ENCODE data around the gene TIAM2.
A peak's percentile ranks its signal among the peaks of the same experiment; 100 is the strongest.

Gene TIAM2

GRCh38 chr6:155263373-155264063 is 268.4 kb downstream of the TIAM2 start, which contains the start of gene CLDN20:
Gene CLDN20 (plus strand): TSS chr6:155264013. CDS start chr6:155275720, 11,707 bp downstream.
- DNase-seq (ENCODE audit: low spot score): no peak

DNA sequence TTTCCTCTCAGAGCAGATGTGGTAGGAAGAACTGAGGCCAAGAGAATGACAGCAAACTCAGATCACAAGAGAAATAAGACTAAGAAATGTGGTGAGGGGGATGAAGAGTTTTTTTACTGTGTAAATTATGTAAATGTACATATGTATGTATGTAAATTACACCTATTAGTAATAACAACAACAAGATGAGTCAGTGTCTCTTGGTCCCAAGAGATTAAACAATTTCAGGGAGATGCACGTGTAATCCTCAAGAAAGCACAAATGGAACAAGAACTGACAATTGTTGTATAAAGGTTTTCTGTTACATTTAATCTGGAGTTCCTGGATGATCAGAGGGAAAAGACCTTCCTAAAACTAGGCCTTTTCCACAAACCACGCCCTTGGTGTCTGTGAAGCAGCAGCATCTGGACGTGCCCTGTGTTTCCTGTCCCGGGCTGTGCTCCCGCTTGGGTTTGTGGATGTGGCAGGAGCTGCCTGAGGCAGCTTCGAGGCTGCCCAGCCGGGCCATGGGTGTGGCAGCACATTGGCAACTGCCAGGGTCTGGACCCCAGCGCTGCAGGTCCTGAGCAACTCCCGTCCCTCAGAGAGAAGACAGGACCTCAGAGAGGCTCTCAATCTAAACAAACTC is 269.7 kb downstream of the TIAM2 start:
- DNase-seq (ENCODE audit: low spot score): no peak

DNA sequence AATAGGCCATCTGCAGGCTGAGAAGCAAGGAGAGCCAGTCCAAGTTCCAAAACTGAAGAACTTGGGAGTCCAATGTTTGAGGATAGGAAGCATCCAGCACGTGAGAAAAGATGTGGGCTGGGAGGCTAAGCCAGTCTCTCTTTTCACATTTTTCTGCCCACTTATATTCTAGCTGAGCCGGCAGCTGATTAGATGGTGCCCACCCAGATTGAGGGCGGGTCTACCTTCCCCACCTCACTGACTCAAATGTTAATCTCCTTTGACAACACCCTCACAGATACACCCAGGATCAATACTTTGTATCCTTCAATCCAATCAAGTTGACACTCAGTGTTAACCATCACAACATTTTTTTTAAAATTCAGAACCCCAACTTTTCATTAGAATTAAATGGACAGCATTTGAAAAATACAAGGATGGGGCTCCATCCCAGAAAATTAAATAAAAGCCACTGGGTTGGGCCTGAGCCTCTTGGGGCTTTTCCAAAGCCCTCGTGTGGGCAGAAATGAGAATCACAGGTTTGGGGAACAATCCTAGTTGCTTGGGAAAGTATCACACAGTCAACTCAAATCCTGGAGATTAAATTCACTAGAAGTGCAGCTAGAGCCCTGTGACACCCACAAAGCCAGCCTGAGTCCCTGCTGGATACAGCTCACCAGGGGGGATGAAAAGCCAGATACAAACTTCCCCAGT is 270.9 kb downstream of the TIAM2 start:
- DNase-seq (ENCODE audit: low spot score): no peak

DNA sequence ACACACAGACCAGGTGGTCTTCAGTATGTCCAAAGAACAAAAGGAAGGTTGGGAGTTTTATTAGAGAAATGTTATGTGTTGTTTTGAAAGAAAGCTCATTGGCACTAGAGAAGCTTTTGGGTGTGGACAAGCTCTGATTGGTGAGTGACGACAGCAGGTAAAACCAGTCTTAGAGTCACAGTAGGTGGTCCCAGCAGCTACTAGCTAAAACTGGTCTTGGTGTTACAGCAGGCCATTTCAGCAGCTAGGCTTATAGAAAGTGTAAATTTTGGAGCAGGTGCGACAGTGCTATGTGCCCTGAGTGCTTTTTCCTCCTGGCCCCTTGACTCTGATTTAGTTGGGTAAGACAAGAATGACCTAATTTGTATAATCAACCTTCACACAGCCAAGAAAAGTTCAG is 272.3 kb downstream of the TIAM2 start:
- no peak for DNase-seq (ENCODE audit: low spot score)

- peak; percentile 14 for DNase-seq (ENCODE audit: low spot score)
These were observed 273.2 kb downstream of the TIAM2 start for GRCh38 chr6:155268088-155268867.

GRCh38 chr6:155269765-155270164 is 274.6 kb downstream of the TIAM2 start:
- DNase-seq (ENCODE audit: low spot score): no peak

DNA sequence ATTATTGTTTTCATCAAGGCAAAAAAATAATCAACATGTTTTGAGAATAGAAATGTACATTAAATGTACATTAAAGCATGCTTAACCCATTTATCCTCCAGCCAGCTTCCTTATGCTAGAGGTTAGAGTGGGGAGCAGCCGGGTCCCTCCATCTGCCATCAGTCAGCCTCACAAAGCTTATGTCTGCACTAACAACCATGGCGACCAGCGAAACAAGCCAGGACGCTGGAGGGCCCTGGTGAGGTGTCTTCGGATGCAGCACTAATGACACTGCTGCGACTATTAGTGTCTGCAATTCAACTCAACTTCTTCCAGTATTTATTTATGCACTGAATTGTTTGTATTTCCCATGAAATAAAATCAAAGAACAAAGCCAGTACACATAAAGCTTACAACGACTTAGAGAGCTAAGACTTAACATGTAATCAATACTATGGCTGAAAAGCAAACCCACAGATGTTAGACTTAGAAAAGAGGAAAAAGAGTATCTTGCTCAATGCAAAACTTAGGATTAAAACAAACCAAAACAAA is 275.5 kb downstream of the TIAM2 start:
- no peak for DNase-seq (ENCODE audit: low spot score)

DNA sequence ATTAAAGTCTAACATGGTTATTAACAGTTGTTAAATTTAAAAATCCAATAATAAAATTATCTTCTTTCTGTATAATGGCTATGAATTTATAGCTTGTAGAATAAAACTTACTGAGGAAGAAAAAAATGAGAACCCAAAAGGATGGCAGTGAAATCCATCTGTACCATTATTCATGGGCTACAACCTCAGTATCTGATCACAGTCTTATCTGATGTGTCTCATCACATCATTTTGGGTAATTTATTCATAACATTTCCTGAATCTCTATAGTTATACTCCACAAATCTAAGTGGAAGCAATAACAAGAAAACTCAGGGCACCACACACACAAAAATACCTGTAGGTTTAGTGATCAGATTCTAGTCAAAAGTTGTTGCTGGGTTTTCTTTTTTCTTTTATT is 276.0 kb downstream of the TIAM2 start:
- DNase-seq (ENCODE audit: low spot score): no peak

DNA sequence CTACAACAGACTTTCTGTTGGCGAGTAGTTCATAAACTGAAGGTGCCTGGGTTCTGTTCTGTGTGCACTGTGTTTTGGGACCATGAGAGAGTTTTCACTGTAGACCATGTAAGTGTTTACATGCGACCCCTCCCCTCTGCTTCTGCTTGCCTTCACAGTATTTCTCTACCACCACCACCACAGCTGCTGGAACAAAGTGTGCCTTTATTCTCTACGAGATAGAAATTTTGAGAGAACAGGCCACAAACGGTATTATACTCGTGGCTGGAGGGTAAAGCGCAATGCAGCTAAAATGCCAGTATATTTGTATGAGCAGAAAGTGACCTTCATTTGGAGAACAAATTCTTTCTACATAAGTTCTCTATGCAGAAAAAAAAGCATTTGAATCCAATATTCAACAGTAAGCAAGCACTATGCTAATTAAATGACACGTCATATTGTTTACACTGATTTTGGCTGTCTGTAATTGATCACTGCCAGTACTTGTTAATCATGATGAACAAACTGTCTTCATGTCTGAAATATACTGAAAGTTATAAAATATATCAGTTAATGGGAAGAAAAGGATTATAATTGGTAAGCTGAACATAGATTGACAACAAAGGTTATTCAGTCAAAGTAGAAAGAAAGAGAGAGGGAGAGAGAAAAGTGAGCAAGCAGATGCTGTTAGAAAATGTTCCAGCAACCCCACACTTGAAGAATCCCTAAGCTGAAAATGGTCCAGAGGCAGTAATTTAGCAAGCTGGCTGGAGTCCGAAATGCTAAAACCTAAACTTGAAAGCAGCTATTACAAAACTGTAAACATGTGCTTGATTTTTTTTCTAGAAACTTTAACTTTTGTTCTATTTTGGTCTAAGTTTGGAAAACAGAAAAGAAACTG is 277.5 kb downstream of the TIAM2 start:
- no peak for DNase-seq (ENCODE audit: low spot score)

DNA sequence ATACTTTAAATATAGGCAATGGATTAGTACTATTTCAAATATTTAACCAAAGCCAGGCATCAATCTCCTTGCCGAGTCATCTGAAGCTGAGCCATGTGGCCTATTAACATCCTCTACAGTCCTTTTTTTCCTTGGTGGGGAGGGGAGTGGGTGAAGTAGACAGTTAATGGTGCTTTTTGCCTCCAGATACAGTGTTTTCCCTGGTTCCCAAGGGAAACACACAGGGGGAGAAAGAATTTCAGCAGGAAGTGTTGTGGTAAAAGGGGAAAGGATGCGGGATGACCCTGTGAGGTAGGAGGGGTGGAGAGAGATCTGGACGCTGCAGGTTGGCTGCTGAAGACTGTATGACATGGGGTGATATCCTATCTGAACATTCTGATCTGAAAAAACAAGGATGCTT is 278.3 kb downstream of the TIAM2 start:
- DNase-seq (ENCODE audit: low spot score): peak; percentile 21

DNA sequence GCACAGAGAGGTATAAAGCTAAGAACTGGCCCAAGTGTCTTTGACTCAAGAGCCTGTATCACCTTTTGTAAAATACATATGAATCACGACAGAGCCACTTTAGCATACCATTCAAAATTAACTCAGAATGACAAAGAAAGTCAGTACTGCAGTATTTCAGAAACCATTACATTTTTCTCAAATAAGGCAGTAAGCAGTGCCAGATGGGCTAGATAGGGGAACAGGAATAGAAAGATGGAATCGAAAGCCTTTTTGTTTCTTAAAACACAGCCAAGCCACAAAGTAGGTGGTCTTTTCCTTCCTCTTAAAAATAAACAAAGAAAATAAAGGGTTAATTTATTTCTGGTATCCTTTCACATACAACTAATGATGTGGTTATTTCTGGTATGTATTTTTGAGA is 279.0 kb downstream of the TIAM2 start:
- no peak for DNase-seq (ENCODE audit: low spot score)

DNA sequence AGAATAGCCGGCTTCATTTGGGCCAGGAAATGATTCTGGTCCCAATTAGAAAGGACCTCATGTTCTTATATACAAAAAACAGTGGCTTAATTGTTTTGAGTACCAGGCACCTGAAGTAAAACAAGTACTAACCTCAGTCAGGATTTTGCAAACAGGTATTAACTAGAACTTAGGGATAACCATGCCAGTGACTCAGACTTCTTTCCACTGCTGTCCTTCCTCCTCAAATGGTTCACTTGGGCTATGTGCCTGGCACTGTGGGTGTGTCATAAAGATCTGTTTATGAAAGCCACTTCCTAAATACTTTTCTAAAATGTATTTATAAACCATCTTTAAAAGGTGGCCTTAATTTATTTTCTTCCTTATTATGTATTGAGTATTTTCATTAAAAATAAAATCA is 279.4 kb downstream of the TIAM2 start:
- no peak for DNase-seq (ENCODE audit: low spot score)

GRCh38 chr6:155275808-155276480 is 280.8 kb downstream of the TIAM2 start:
- DNase-seq (ENCODE audit: low spot score): no peak

- no peak for DNase-seq (ENCODE audit: low spot score)
These were observed 281.5 kb downstream of the TIAM2 start for GRCh38 chr6:155276638-155277037.

DNA sequence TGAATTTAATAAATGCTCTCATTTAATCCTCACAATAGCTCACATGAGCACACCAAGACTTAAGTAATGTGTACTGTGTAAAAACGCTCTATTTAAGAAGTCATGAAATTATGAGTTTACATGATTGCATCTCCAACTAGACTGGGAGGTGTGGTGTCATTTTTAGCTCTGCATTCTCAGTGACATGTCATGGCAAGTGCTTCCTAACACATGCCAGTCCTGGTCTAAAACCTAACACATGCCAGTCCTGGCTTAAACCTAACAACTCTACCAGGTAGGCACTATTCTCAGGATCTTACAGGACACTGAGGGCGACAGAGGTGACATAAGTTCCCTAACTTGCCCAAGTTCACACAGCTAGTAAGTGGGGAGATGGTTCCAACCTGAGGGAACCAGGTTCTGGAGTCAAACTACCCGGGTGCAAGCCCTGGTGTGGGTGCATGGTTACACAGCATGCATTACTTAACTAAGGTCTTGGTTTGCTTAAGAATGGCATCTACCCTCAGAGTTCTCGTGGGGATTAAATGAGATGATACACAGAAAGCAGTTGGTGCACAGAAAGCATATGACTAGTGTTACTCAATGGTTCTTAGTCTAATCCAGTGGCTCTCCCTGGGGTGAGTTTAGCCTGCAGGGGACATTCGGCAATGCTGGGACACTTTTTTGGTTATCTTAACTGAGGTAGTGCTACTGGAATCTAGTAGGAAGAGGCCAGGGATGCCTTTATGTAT is 283.4 kb downstream of the TIAM2 start:
- DNase-seq (ENCODE audit: low spot score): no peak

- no peak for DNase-seq (ENCODE audit: low spot score)
These were observed 289.7 kb downstream of the TIAM2 start for GRCh38 chr6:155284775-155285174.

- no peak for DNase-seq (ENCODE audit: low spot score)
These were observed 292.6 kb downstream of the TIAM2 start for GRCh38 chr6:155287762-155288161.

DNA sequence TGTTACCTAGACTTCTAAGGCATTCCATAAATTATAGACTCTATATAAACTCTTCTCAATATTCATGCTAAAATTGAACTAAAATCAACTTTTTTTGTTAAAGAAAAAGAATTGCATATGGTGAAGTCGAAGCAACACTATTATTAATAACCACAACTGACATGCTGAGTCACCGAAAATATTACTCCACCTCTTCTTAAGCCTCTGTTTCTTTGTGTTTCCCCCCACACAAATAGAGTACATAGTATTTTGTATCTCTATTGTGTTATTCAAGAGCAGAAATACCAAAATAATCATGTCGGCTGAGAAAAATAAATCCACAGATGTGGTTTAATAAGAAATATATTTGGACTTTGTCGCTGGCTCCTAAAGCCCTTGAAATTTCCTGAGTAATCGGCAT is 295.4 kb downstream of the TIAM2 start:
- no peak for DNase-seq (ENCODE audit: low spot score)

DNA sequence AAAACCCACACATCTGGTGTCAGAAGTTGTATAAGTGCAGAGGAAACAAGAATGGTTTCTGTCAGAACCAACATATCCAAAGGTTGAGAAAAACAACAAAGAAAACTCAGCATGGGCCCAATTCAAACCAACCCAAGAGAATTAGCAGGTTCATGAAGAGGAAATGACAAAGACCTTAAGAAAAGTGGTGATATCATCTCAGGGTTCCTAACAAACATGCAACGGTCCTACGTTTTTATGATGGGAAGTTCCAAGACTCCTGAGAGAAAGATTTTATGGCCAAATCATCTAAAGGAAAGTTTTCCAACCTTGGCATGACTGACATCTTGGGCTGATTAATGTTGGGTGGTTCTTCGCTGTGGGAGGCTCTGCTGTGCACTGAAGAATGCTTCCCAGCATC is 296.2 kb downstream of the TIAM2 start:
- no peak for DNase-seq (ENCODE audit: low spot score)

GRCh38 chr6:155292711-155293110 is 297.6 kb downstream of the TIAM2 start:
- DNase-seq (ENCODE audit: low spot score): no peak

Data from iPS-NIHi11 (cell line).